Spleen (tissue), 7 donors: ENCODE data around the gene CRB2.

Experiments used
- POLR2A ChIP-seq, 3 donors: fragments of 450-650 bp; IDR thresholded peaks; one replicate each; pipeline ENCODE4 v1.5.1; 2017; ENCODE audit warnings: antibody characterized with exemption in 3 of 3, mild to moderate bottlenecking in 1 of 3
- POLR2AphosphoS5 ChIP-seq, 3 donors: sonication (generic); formaldehyde crosslinking; IDR thresholded peaks; one replicate each; pipeline ENCODE4 v1.5.1; 2017; ENCODE audit warnings: antibody characterized with exemption in 3 of 3
- TF ChIP-seq, protein P1 (sequence below), 11 experiments: fragments of 200-600 bp in 7 of 11; fragments of 450-650 bp in 4 of 11; sonication (generic) in 4 of 11; IDR thresholded peaks in 8 of 11; conservative IDR thresholded peaks in 3 of 11; 1 replicate in 7 of 11; 2 replicates in 4 of 11; pipeline versions ENCODE4 v1.4.0 to v1.8.0; 2016 to 2021; ENCODE audit warnings: antibody characterized with exemption in 11 of 11, inconsistent platforms in 4 of 11, mild to moderate bottlenecking in 1 of 11
- donor health status: DM: no; HTN: no; CAD: no; lungs with moderate emphysema.
- donor health status: DM: no; HTN: no; CAD: no.
- donor health status: DM: no; HTN: no; CAD: no.

DNA sequence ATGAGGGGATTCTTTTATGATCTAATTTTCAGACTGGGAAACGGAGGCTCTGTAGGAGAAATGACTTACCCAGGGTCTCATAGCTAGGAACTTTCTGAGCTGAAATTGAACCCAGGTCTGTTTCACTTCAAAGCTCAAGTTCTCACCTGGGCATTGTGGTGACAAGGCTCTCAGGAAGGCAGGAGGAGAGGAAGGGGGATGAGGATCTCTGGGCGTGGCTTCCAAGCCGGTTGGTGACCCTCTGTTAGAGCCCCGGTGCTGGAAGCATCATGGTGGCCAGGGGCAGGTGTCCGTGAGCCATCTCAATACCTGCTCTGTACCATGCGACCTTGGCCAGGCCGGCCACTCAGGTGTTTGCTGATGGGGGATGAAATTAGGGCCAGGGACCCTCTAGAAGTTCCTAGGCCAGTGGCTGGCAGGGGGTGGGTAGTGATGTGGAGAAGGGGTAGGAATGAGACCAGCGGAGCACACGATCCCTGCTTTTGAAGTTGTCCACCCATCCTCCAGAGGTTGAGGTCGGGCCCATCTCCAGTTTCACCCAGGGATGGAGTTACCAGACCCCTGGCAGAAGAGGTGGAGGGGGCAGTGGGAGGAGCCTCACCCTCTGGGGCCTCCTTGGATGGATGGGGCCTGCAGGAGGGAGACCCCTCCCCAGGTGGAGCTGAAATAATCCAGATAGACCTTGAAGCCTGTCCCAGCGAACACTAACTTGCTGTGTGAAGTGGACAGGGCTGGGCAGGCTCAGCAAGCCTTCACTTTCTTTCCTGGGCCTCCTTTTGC is 5.9 kb downstream of the CRB2 start:
- TF ChIP-seq, protein P1, sequence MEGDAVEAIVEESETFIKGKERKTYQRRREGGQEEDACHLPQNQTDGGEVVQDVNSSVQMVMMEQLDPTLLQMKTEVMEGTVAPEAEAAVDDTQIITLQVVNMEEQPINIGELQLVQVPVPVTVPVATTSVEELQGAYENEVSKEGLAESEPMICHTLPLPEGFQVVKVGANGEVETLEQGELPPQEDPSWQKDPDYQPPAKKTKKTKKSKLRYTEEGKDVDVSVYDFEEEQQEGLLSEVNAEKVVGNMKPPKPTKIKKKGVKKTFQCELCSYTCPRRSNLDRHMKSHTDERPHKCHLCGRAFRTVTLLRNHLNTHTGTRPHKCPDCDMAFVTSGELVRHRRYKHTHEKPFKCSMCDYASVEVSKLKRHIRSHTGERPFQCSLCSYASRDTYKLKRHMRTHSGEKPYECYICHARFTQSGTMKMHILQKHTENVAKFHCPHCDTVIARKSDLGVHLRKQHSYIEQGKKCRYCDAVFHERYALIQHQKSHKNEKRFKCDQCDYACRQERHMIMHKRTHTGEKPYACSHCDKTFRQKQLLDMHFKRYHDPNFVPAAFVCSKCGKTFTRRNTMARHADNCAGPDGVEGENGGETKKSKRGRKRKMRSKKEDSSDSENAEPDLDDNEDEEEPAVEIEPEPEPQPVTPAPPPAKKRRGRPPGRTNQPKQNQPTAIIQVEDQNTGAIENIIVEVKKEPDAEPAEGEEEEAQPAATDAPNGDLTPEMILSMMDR (IDR thresholded peaks at IDR 0.05 in 8 of 11, conservative IDR thresholded peaks at IDR 0.05 in 3 of 11), result no peak
- no peak for TF ChIP-seq POLR2A (IDR thresholded peaks at IDR 0.05)
- TF ChIP-seq POLR2AphosphoS5 (IDR thresholded peaks at IDR 0.05), result no peak
